Inferior parietal cortex (tissue), 1 donor: Measurements from ENCODE around the gene HSPA1B.
"Not testable (repeated sequence)": the region's sequence is repeated elsewhere in the genome, so short reads cannot be mapped to it uniquely, and the experiment has no call there.

Experiments
- DNase-seq: peaks from one replicate; pipeline ENCODE4 v3.0.0-alpha.2; 2016; ENCODE audit errors: extremely low spot score

HSPA1B gene

GRCh38 chr6:31827286-31828079 lies at the start of gene HSPA1B:
Gene HSPA1B, plus strand, starts transcription at chr6:31827738. Its CDS starts 213 bp downstream, at chr6:31827951.
- DNase-seq = peak; percentile 100

- DNase-seq = no peak
Observed at GRCh38 chr6:31778193-31778592, 49.3 kb upstream of the HSPA1B start.

DNA sequence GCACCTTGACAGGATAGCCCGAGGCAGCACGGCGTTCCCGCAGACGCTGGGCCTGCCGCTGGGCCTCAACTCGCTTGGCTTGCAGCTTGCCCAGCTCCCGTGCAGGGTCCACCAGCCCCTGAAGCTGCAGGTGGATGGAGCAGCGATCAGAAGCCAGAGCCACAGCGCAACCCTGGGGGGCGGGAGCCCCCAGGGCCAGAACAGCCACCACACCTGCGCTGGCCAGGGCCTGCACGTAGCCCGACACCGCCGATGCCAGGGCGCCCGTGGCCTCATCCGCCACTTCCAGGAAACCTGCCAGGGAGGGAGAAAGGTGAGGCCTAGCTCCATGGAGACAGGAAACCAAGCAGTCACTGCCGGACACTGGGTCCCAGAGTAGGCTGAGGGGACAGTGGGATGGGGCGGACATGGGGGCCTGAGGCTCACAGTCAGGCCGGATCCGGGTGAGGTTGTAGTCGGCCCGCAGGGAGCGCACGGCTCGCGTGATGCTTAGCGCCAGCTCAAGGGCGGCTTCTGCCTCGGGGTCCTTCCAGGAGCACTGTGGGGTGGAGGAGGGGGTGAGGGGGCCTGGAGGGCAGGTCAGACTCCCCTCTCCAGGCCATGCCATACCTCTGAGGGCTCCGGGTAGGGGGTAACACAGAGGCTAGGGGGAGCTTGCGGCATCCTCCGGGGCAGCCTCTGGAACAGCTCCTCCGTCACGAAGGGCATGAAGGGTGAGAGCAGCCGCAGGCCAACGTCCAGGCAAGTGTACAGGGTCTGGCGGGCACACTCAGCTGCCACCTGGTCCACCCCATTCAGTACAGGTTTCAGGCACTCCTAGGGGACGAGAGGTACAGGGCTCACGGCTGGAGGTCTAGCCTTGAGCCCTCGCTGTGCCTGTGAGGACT lies 48.3 kb upstream of the HSPA1B start:
- DNase-seq = no peak

- DNase-seq = no peak
Observed at GRCh38 chr6:31779908-31780307, 47.6 kb upstream of the HSPA1B start.

GRCh38 chr6:31780507-31781243 lies 46.9 kb upstream of the HSPA1B start:
- DNase-seq = no peak

DNA sequence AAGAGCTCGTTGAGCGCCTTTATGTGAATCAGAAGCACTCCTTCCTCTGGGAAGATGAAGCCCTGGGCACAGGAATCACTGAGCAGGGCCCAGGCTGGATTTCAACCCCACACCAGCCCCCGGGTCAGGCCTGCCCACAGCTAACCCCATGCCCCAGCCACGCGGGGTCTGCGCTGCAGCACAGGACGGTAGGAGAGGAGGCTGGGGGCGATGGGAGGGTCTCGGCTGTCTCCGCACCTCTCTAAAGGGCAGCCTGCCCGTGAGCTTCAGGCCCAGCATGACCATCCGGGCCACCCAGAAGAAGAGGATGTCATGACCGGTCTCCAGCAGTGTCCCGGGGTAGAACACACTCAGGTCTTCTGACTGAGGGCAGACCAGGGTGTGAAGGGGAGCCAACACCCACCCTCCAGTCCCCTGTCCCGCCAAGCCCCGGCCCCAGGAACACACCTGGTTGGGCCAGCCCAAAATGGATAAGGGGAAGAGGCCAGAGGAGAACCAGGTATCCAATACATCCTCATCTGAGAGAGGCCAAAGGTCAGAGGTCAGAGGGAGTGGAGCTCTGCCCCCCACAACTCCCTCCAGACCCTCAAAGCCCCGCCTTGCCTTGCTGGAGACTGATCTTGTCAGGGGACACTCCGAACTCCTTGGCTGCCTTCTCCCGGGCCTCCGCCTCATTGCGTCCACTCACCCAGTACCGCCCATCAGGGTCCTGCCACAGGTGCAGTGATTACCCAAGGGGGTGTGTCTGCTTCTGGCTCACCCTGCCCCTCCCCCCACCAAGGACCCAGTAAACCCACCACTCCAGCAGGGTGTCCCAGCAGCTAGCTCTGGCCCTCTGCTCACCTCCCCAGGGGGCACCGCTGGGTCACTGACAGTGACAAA lies 46.1 kb upstream of the HSPA1B start:
- no peak for DNase-seq

GRCh38 chr6:31782126-31782855 lies 45.2 kb upstream of the HSPA1B start:
- no peak for DNase-seq

DNA sequence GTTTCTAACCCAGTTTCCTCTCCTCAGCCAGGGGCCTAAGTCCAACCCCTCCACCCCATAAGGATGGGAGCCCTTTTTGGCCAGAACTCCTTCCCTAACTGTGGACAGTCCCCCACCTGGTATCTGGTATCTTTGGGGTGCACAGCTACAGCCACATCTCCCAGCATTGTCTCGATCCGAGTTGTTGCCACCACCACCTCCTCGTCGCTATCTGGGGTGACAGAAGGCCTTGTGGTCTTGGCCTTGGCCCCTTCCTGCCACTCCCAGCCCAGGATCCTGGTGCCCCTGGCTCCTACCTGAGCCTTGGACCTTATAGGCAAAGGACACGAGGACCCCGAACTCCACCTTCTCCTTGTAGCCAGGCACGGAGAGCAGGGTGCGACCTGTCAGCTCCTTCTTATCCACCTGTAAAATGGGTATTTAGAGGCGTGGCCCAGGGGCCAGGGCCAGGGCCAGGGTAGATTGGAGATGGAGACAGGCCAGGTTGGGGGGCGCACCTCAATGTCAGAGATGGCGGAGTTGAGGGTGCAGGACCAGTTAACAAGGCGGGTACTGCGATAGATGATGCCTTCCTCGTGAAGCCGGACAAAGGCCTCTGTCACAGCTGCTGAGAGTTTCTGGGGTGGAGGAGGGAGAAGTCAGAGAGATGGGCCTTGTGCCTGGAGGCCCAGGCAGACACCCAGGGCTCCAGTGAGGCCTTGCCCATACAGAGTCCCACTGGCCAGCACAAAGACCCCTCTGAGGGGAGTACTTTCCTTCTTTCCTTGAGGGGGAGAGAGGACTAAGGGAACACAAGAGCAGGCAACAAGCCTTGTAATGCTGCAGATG lies 43.2 kb upstream of the HSPA1B start:
- no peak for DNase-seq

DNA sequence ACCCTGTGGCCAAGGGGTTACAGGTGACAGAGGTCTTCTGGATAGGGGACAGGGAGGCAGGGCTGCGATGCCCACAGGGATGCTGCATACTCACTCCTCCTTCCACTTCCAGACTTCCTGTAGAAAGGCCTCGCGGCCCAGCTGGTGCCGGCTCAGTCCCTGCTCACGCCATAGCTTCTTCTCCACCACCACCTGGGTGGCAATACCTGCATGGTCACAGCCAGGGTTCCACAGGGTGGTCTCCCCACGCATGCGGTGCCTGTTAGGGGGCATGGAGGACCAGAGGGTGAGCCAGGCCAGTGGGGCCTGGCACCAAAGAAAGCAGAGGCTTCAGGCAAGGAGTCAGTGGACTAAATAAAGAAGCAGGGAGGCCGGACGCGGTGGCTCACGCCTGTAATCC lies 42.1 kb upstream of the HSPA1B start:
- DNase-seq = no peak

DNA sequence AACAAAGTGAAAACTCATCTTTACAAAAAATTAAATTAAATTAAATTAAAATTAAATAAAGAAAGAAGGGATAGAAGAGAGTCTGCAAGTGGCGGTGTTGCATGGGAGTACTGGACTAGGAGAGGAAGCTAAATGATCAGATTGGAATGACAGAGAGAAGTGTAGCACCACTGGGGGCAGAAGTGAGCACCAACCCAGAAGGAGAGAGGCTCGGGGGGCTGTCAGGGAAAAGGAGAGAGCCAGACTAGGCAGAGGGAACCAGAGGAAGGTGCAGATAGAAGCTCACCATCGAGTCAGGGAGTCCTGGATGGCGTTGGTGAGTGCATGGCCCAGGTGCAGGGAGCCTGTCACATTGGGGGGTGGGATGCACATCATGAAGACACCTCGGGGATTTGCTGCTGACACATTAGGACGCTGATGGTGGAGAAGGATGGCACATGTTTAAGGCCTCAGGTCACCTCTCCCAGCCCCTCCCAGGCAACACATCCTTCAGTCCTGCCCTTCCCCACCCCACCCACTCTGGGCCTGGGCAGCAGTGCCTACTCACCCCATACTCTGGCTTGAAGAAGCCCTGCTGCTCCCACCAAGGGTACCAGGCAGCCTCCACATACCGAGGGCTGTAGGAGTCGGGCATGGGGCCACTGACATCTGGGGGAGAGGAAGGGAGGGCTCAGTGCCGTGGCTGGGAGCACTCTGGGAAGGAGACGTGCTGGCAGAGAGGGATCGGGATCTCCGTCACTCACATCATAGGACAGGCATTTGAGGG lies 36.0 kb upstream of the HSPA1B start:
- DNase-seq = peak; percentile 51

- no peak for DNase-seq
Observed at GRCh38 chr6:31792090-31792374, 35.5 kb upstream of the HSPA1B start.

DNA sequence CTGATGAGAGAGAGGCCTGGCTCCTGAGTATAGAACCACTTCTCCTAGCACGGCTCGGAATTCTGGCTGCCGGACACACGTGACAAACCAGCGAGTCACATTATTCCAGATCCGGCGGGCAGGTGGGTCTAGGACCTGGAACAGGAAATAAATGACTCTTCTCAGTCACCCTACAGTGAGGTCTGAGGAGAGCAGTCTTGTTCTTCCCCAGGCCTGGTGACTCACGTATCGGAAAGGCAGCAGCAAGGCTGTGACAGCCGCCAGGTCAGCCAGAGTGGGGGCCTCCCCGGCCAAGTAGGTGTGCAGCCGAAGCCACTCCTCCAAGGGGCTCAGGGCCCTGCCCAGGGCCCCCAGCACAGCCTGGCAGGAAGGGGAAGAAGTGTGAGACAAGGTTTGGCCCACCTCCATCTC lies 34.8 kb upstream of the HSPA1B start:
- DNase-seq = no peak

DNA sequence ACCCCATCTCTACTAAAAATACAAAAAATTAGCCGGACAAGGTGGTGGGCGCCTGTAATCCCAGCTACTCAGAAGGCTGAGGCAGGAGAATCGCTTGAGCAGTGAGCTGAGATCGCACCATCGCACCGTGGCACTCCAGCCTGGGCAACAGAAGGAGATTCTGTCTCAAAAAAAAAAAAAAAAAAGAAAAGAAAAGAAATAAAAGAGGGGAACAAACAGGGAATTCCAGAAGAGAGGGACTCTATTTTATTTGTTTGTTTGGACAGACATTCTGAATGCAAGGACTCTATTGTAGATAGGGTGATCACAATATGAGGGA lies 33.7 kb upstream of the HSPA1B start:
- DNase-seq = not testable (repeated sequence)

GRCh38 chr6:31794294-31794865 lies 33.2 kb upstream of the HSPA1B start:
- DNase-seq = peak; percentile 29

DNA sequence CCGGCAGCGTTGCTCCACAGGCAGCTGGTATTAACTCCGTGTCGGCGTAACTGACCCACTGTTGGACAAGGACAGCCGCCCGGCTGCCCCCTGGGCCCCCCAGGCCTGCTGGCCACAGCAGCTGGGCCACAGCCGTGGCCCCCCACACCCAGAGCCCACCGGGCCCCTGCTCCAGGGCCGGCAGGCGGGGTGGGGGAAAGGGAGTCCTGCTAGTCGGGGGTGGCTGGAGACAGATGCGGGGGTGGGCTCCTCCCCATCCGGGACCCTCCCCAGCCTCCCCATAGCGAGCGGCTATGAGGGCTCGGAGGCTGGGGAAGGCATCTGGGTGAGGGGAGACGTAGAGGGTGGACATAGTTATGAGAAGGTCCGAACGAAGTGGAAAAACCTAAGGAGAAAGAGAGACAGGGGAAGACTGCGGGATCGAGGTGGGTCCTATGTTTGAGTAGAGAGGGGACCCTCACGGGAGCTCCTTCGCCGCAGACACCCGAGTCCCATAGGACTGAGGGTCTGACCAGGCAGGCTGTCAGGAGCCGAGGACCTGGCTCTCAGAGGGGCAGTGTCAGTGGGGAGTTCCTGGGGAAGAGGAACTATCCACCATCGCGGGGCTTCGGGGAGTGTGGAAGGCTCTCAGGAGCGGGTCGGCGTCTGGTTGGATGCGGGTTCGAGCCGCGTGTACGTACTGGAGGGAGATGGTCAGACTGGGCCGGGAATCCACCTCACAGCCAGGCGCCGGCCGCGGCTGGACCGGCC lies 32.5 kb upstream of the HSPA1B start:
- DNase-seq = no peak

DNA sequence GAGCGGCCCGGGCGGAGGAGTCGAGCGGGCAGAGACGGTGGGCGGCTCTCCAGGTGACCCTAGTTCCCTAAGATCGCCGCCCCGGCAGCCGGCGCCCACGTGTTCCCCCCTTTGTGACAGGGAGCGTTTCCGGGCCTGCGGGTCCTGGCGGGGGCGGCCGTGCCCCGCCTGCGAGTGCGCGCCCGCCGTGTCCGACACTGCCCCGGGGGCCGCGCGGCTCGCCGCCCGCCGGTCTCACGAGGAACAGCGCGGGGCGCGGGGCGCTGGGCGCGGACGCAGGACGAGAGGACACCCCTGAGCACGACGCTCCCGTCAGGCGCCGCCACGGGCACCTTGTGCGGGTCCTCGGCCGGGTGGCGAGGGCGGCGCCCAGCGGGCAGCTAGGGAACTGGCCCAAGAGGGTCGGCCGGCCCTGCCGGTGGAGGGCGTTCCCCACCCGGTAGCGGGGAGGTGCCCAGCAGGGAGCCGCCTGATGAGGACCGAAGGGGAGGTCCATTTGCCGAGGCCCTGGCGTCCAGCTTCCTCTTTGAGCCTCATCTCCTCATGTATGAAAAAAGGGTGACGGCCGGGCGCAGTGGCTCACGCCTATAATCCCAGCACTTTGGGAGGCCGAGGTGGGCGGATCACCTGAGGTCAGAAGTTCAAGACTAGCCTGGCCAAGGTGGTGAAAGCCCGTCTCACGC lies 31.8 kb upstream of the HSPA1B start, which contains the start of gene VARS1:
TSS of gene VARS1 (minus strand) at position 137 of the 683 bp plus-strand sequence. CDS start 535 bp downstream, outside the sequence.
- peak; percentile 86 for DNase-seq

DNA sequence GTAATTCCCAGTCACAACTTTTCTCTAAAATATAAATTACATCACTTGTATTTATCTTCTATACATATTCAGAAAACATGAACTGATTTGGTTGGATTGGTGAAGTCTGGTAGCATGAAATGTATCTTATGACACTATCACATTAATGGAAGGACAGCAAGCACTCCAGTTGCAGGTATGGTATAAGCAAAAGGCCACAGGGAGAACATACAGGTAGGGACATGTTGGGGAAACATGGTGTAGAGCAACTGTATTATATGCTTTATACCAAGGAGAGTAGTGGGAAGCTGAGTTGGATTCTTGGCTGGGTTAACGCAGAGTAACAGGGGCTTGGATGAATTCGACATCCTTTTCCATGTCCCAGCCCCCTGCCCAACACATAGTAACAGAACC lies 30.5 kb upstream of the HSPA1B start:
- DNase-seq = no peak
